ENCODE results near the gene RAB1B. TPM values are rescaled to one million over a fixed set of nuclear protein-coding genes. Genes with fewer than 3 reads are reported as not detected.

The RAB1B gene
- total RNA-seq: 117 and 123 TPM in 2 replicates

DNA sequence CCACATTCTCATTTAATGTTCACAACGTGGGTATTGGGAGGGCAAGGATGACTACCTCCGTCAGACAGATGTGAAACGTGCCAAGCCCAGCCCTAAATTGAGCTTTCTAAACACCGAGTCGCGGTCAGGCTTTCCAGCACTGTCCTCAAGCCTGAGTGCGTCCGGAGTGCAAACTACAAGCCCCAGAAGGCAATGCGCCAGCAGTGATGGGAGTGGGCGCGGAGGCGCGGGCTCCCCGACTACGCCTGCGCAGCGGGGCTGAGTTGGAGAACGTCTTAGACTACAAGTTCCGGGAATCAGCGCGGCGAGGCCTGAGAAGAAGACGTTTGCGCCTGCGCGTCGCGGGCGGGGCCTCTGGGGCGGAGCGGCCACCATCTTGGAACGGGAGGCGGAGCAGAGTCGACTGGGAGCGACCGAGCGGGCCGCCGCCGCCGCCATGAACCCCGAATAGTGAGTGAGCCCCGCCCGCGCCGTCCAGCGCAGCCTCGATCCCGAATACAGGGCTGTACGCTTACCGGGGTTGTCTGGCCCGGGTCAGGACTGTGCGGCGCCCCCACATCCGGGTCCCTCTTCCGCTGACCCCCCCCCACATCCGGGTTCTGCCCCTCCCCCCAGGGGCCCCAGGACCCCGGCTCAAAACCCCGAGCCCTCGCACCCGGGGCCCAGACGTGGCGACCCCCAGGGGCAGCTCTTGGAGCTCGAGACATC, at the start of gene RAB1B:
TSS of gene RAB1B (plus strand) at position 396 of the 708 bp plus-strand sequence. CDS start at position 437, 41 bp downstream.
- peak; percentile 100 for DNase-seq
- Mint-ChIP-seq H3K36me3 (ENCODE audit: low read depth) (peaks cover 50% of the 10 kb centered on the region), H3K4me3 (peak within 1 kb of the TSS; percentile 99), H3K4me1 (peaks cover 27% of the 10 kb centered on the region), H3K9me3 (no peaks in the 10 kb centered on the region), H3K27me3 (peaks cover 4% of the 10 kb centered on the region), H3K27ac (peak within 1 kb of the TSS; percentile 98)
- intact Hi-C loops (cut with micrococcal nuclease): loop anchor here (5.0 kb wide), 2 partner anchors 79 to 266 kb away; partner anchors contain the start of genes B4GAT1, BANF1, BRMS1 and EIF1AD

- peak overlapping the region; percentile 48 for H3K27ac Mint-ChIP-seq
- H3K4me3 Mint-ChIP-seq: no peak overlapping the region
- DNase-seq: no peak
- peaks cover 45% of the 10 kb centered on the region for H3K36me3 Mint-ChIP-seq (ENCODE audit: low read depth)
- H3K27me3 Mint-ChIP-seq: no peaks in the 10 kb centered on the region
- peaks cover 21% of the 10 kb centered on the region for H3K4me1 Mint-ChIP-seq
- intact Hi-C loops (cut with micrococcal nuclease): no loop called here
- H3K9me3 Mint-ChIP-seq: no peaks in the 10 kb centered on the region
Observed at GRCh38 chr11:66218846-66219620, 49.4 kb upstream of the RAB1B start.

- Mint-ChIP-seq H3K4me3 (no peak overlapping the region), H3K27me3 (no peaks in the 10 kb centered on the region), H3K27ac (peak overlapping the region; percentile 34), H3K9me3 (no peaks in the 10 kb centered on the region), H3K36me3 (ENCODE audit: low read depth) (peaks cover 44% of the 10 kb centered on the region), H3K4me1 (peaks cover 21% of the 10 kb centered on the region)
- intact Hi-C loops (cut with micrococcal nuclease): no loop called here
- no peak for DNase-seq
Observed at GRCh38 chr11:66219846-66220565, 48.4 kb upstream of the RAB1B start.

DNA sequence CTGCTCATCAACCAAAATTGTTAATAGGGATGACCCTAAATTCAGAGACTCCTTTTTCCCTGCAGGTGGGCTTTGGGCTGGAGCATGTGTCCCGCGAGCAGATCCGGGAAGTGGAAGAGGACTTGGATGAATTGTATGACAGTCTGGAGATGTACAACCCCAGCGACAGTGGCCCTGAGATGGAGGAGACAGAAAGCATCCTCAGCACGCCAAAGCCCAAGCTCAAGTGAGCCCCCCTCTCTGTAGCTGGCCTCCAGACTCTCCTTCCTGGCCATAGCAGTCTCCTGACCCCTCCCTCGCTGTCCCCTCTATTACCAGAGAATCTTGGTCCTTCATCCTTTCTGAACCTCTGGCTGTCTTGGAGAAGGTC, 47.9 kb upstream of the RAB1B start:
- peaks cover 45% of the 10 kb centered on the region for H3K36me3 Mint-ChIP-seq (ENCODE audit: low read depth)
- no peak overlapping the region for H3K27ac Mint-ChIP-seq
- no peaks in the 10 kb centered on the region for H3K9me3 Mint-ChIP-seq
- H3K4me1 Mint-ChIP-seq: peaks cover 21% of the 10 kb centered on the region
- H3K4me3 Mint-ChIP-seq: no peak overlapping the region
- DNase-seq: no peak
- intact Hi-C loops (cut with micrococcal nuclease): no loop called here
- H3K27me3 Mint-ChIP-seq: no peaks in the 10 kb centered on the region

- peaks cover 21% of the 10 kb centered on the region for H3K4me1 Mint-ChIP-seq
- H3K36me3 Mint-ChIP-seq (ENCODE audit: low read depth): peaks cover 44% of the 10 kb centered on the region
- H3K9me3 Mint-ChIP-seq: no peaks in the 10 kb centered on the region
- no peak for DNase-seq
- no peak overlapping the region for H3K4me3 Mint-ChIP-seq
- intact Hi-C loops (cut with micrococcal nuclease): no loop called here
- peak overlapping the region; percentile 40 for H3K27ac Mint-ChIP-seq
- H3K27me3 Mint-ChIP-seq: no peaks in the 10 kb centered on the region
Observed at GRCh38 chr11:66221012-66221411, 47.4 kb upstream of the RAB1B start.

GRCh38 chr11:66221726-66222236, 46.7 kb upstream of the RAB1B start:
- Mint-ChIP-seq H3K27me3 (no peaks in the 10 kb centered on the region), H3K4me3 (peak overlapping the region; percentile 56), H3K27ac (peak overlapping the region; percentile 98), H3K36me3 (ENCODE audit: low read depth) (peaks cover 36% of the 10 kb centered on the region), H3K9me3 (no peaks in the 10 kb centered on the region), H3K4me1 (peaks cover 21% of the 10 kb centered on the region)
- no peak for DNase-seq
- intact Hi-C loops (cut with micrococcal nuclease): loop anchor here (1.0 kb wide), 3 partner anchors 37 to 107 kb away; no protein-coding TSS in a partner anchor

- H3K27ac Mint-ChIP-seq: peak overlapping the region; percentile 98
- no peaks in the 10 kb centered on the region for H3K9me3 Mint-ChIP-seq
- peaks cover 21% of the 10 kb centered on the region for H3K4me1 Mint-ChIP-seq
- DNase-seq: peak; percentile 98
- H3K4me3 Mint-ChIP-seq: peak overlapping the region; percentile 56
- H3K27me3 Mint-ChIP-seq: no peaks in the 10 kb centered on the region
- H3K36me3 Mint-ChIP-seq (ENCODE audit: low read depth): peaks cover 32% of the 10 kb centered on the region
- intact Hi-C loops (cut with micrococcal nuclease): loop anchor here (1.0 kb wide), 3 partner anchors 36 to 106 kb away; no protein-coding TSS in a partner anchor
Observed at GRCh38 chr11:66222358-66223149, 45.9 kb upstream of the RAB1B start.

GRCh38 chr11:66224226-66224855, 44.1 kb upstream of the RAB1B start:
- Mint-ChIP-seq H3K4me1 (peaks cover 13% of the 10 kb centered on the region), H3K9me3 (no peaks in the 10 kb centered on the region), H3K4me3 (no peak overlapping the region), H3K27ac (no peak overlapping the region), H3K36me3 (ENCODE audit: low read depth) (peaks cover 33% of the 10 kb centered on the region), H3K27me3 (no peaks in the 10 kb centered on the region)
- intact Hi-C loops (cut with micrococcal nuclease): no loop called here
- no peak for DNase-seq

DNA sequence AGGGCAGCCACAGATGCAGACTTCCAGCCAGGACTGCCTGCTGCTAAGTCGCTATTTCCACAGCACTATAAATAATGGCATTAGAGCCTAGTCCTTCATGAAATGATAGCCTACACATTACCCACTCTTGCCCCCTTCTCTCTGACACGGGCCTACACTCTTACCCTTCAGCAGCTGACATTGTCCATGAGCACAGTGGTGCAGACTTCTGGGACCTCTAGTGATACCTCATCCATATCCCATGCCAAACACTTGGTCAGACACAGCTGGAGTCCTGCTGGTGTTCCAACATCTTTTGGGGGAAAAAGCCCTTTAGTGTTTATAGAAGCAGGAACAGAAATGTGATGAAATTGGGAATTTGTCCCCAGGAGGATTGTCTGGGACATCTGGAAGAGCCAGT, 43.4 kb upstream of the RAB1B start:
- no peak for DNase-seq
- peaks cover 36% of the 10 kb centered on the region for H3K36me3 Mint-ChIP-seq (ENCODE audit: low read depth)
- intact Hi-C loops (cut with micrococcal nuclease): no loop called here
- no peaks in the 10 kb centered on the region for H3K9me3 Mint-ChIP-seq
- no peak overlapping the region for H3K4me3 Mint-ChIP-seq
- no peaks in the 10 kb centered on the region for H3K27me3 Mint-ChIP-seq
- no peak overlapping the region for H3K27ac Mint-ChIP-seq
- H3K4me1 Mint-ChIP-seq: peaks cover 13% of the 10 kb centered on the region

DNA sequence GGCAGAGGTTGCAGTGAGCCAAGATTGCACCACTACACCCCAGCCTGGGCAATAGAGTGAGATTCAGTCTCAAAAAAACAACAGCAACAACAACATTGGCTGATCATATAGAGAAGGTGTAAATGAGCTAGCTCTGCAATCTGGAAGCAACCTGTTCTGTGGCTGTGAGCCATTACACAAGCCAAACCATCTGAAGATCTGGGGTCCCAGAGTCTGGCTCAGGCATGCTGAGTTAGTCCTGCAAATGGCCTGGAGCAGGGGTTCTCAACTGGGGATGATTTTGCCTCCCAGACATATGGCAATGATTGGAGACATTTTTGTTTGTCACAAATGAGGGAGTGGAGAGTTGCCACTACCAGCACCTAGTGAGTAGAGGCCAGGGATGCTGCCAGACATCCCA, 42.3 kb upstream of the RAB1B start:
- H3K4me3 Mint-ChIP-seq: no peak overlapping the region
- no peaks in the 10 kb centered on the region for H3K9me3 Mint-ChIP-seq
- peaks cover 13% of the 10 kb centered on the region for H3K4me1 Mint-ChIP-seq
- H3K27me3 Mint-ChIP-seq: no peaks in the 10 kb centered on the region
- H3K27ac Mint-ChIP-seq: no peak overlapping the region
- peaks cover 33% of the 10 kb centered on the region for H3K36me3 Mint-ChIP-seq (ENCODE audit: low read depth)
- intact Hi-C loops (cut with micrococcal nuclease): no loop called here
- no peak for DNase-seq

- no peak for DNase-seq
- intact Hi-C loops (cut with micrococcal nuclease): no loop called here
- H3K27me3 Mint-ChIP-seq: no peaks in the 10 kb centered on the region
- H3K4me1 Mint-ChIP-seq: peaks cover 1% of the 10 kb centered on the region
- peaks cover 33% of the 10 kb centered on the region for H3K36me3 Mint-ChIP-seq (ENCODE audit: low read depth)
- H3K4me3 Mint-ChIP-seq: no peak overlapping the region
- no peak overlapping the region for H3K27ac Mint-ChIP-seq
- no peaks in the 10 kb centered on the region for H3K9me3 Mint-ChIP-seq
Observed at GRCh38 chr11:66227700-66228099, 40.7 kb upstream of the RAB1B start.

GRCh38 chr11:66228521-66228920, 39.9 kb upstream of the RAB1B start:
- no peaks in the 10 kb centered on the region for H3K27me3 Mint-ChIP-seq
- intact Hi-C loops (cut with micrococcal nuclease): no loop called here
- H3K36me3 Mint-ChIP-seq (ENCODE audit: low read depth): peaks cover 38% of the 10 kb centered on the region
- H3K27ac Mint-ChIP-seq: no peak overlapping the region
- DNase-seq: no peak
- H3K4me1 Mint-ChIP-seq: no peaks in the 10 kb centered on the region
- no peaks in the 10 kb centered on the region for H3K9me3 Mint-ChIP-seq
- no peak overlapping the region for H3K4me3 Mint-ChIP-seq

GRCh38 chr11:66230156-66230555, 38.3 kb upstream of the RAB1B start:
- intact Hi-C loops (cut with micrococcal nuclease): no loop called here
- H3K36me3 Mint-ChIP-seq (ENCODE audit: low read depth): peaks cover 45% of the 10 kb centered on the region
- no peak overlapping the region for H3K4me3 Mint-ChIP-seq
- H3K4me1 Mint-ChIP-seq: no peaks in the 10 kb centered on the region
- no peak for DNase-seq
- H3K9me3 Mint-ChIP-seq: no peaks in the 10 kb centered on the region
- H3K27ac Mint-ChIP-seq: no peak overlapping the region
- no peaks in the 10 kb centered on the region for H3K27me3 Mint-ChIP-seq

Measured in activated CD4-positive, alpha-beta T cell treated with anti-CD3 and anti-CD28 coated beads, Interleukin-2, amount 10 ng/mL, durations not matched to agents 24 days and 14 days (primary cell).